Right hindlimb (tissue), 1 donor: ENCODE data around the gene ARHGDIA.
"Not testable (repeated sequence)": the region's sequence is repeated elsewhere in the genome, so short reads cannot be mapped to it uniquely, and the experiment has no call there.

Experiments
- DNase-seq: peaks from one replicate; pipeline ENCODE4 v3.0.0-alpha.2; 2018

Gene ARHGDIA

DNA sequence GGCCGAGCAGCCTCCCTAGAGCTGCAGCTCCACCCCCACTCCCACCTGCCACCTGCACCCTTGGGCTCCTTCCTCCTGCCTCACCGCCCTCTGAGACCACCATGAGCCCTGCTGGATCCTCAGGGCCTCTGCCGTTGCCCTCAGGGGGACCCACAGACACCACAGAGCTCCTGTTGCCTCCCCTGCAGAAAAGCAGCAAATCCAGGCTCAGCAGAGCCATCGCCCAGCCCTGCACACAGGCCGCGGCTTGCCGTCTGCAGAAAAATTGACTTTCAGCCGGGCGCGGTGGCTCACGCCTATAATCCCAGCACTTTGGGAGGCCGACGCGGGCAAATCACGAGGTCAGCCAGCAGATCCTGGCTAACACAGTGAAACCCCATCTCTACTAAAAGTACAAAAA is 29.3 kb downstream of the ARHGDIA start:
- DNase-seq, result no peak

- no peak for DNase-seq
Measured at GRCh38 chr17:81840826-81841778, 30.0 kb downstream of the ARHGDIA start.

GRCh38 chr17:81840059-81840458 is 31.1 kb downstream of the ARHGDIA start:
- not testable (repeated sequence) for DNase-seq

DNA sequence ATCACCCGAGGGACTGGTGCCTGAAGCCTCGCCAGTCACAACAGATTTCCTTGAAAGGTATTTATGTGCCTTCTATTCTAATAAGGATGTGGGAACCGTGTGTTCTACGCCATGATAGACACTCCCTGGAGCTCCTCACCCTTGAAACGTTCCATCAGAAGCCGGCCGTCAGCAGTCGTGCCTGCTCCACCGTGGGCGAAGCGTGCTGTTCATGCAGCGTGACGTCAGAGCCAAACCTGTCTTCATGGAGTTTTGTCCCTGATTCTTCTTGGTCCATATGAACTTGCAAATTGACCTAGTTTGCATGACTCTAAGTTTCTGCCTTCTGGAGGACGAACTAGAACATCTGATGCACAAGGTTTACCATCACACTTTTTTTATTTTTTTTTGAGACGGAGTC is 31.8 kb downstream of the ARHGDIA start:
- no peak for DNase-seq

- no peak for DNase-seq
Measured at GRCh38 chr17:81838753-81839255, 32.3 kb downstream of the ARHGDIA start.

- no peak for DNase-seq
Measured at GRCh38 chr17:81837641-81838040, 33.5 kb downstream of the ARHGDIA start.

DNA sequence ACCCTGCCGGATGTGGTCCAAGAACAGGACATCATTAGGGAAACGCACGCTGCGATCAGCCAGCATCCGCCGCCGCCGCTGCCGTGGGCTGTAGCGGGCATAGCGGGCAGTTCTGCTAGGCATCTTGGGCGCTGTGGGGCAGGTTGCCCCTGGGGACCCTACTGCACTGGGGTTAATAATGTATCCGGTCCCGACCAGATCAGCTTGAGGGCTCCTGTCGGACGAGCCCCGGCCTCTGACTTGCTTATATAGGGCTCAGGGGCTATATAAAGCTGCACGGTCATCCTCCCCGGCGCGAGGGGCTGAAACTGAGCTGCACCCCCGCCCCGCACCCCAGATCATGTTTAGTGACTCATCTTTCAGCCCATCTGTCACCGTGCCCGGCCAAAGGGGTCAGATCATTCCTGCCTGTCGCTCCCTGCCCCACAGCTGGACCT is 36.3 kb downstream of the ARHGDIA start, which contains the start of gene PPP1R27:
Gene PPP1R27 (minus strand): TSS at position 220 of the 437 bp plus-strand sequence. CDS start 97 bp downstream, at position 123.
- no peak for DNase-seq

DNA sequence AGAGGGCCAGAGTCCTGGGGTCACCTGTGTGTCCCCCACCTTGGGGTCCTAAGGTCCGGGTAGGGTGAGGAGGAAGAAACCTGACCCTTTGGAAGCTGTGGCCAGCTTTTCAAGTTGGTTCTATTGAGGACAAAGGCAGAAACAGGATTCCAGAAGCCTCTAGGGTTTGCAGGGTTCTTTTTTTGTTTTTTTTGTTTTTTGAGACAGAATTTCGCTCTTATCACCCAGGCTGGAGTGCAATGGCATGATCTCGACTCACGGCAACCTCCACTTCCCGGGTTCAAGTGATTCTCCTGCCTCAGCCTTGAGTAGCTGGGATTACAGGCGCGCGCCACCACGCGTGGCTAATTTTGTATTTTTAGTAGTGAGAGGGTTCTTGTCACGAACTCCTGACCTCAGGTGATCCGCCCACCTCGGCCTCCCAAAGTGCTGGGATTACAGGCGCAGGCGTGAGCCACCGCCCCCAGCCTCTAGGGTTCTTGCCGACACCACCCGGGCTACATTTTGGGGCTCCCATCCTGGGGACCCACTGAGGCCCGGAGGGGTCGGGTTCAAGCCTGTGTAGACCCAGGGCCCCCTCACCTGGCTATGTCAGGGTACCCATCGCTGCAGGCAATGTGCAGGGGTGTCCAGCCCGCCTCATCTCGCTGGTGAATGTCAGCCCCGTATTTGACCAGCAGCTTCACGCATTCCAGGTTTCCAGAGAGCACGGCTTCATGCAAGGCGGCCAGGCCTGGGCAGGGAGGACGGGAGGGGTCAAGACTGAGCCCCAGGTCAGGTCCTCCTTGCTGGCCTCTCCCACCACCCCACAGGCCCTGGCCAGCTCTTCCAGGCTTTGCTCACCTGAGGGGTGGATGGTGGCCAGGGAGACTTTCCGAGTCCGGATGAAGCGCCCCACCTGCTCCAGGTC is 37.0 kb downstream of the ARHGDIA start:
- no peak for DNase-seq

- peak; percentile 97 for DNase-seq
Measured at GRCh38 chr17:81833160-81833920, 37.8 kb downstream of the ARHGDIA start, which contains the start of gene MCRIP1. Gene MCRIP1 (minus strand): TSS chr17:81833291. CDS start chr17:81824506, 8,785 bp downstream.

DNA sequence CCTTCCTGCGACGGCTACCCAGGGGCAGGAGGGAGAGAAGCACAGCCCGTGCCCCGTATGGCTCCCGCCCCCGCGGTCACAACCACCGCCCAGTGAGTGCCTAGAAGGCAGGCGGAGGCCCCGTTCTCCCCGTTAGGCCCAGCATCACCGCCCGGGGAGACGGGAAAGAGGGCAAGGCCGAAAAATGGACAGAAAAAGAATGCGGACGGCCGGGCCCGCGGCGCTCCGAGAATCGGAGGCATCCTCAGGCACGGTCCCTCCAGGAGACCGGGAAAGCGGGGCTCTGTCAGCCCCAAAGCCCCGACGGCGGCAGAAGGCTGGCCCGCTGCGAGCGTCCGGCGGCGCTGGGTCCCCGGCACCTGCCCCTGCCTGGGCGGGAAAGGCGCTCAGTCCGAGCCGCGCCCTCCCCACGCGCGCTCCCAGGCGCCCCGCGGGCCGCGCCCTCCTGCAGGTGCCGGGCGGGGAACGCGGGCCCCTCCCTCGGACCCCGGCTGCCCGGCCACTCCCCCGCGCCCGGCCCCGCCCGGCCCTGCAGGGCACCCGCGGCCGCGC is 38.5 kb downstream of the ARHGDIA start:
- peak; percentile 57 for DNase-seq

- no peak for DNase-seq
Measured at GRCh38 chr17:81831957-81832607, 39.1 kb downstream of the ARHGDIA start.

GRCh38 chr17:81831563-81831956 is 39.6 kb downstream of the ARHGDIA start:
- no peak for DNase-seq

DNA sequence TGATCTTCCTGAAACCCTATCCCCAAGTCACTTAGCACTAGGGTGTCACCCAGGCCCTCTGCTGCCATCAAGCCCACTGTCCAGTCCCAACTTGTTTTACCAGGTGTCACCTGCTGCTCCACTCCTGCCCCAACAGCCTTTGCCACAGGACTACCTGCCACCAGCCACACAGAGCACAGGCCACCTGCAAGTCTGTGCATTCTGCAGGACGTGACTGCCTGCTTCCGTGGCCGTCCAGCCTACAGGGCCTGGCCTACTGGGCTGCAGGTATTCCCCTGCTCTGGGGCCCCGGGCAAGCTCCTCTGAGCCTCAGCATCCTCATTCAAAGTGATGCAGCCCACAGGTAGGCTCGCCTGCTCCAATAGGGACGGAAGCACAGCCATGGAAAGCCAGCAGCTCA is 41.3 kb downstream of the ARHGDIA start:
- DNase-seq, result no peak

DNA sequence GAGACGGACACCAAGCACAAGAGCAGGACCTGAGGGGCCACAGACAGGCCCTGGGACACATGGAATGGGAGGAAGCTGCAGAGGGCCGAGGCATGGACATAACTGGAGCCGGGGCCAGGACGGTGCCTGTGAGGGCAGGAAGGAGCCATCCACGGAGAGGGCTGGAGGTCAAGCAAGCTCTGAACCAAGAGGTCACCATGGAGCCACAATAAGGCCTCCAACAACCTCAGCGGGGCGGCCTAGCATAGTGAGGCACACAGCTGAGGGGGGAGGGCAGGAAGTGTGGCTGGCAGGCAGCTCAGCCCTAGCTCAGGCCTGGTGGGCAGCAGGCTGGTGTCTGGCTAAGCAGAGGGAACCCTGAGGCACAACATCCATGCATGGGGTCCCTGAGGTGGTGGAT is 42.5 kb downstream of the ARHGDIA start:
- no peak for DNase-seq

GRCh38 chr17:81825841-81826466 is 45.2 kb downstream of the ARHGDIA start:
- DNase-seq, result no peak

GRCh38 chr17:81824595-81824994 is 46.5 kb downstream of the ARHGDIA start:
- DNase-seq, result no peak

DNA sequence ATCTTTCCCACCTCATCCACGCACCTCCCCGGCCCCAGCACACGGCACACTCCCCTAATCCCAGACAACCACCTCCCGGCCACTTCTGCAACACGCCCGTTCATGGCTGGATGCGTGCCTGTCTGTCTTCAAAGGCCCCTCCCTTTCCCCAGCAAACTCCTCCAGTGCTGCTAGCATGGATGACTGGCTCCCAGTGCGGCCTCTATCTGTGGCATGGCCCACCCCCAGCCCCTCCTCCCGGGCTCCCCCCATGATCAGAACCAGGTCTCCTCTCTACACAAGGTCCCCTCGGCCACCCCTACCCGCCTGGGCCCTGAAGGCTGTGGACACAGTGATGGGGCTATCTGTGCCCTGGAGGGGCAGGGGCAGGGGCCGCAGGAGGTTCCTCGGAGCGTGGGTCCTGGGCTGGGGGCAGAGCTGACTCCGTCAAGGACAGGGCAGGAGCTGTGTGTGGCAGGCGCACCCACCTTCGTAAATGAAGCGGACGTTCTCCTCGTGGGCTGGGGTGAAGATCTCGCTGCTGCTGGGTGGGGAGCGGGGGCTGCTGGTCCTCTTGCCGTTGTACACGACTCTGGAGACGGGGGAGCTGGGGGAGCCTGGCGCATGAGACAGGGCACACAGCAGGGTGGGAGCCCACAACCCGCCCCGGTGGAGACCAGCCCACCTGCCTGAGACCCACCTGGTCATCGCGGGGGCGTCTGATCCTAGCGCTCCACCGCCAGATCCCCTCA is 47.2 kb downstream of the ARHGDIA start:
- no peak for DNase-seq

GRCh38 chr17:81822996-81823819 is 47.9 kb downstream of the ARHGDIA start:
- no peak for DNase-seq

DNA sequence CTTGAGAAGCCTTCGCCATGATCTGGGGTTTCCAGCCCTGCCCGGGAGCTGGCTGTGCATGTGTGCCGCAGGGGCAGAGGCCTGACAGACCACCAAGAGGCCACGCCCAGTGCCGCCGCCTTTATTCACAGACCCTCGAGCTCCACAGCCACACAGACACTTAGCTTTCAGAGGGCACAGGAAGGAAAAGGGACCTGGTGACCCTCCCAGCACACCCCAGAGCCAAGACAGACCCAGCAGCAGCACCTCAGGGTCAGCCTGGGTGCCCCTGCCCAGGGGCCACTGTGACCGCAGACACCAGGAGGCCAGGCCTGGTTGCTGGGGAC is 48.9 kb downstream of the ARHGDIA start:
- DNase-seq, result no peak
